AG10803 (cell line): Measurements from ENCODE around the gene THOC3.
"Not testable (repeated sequence)": the region's sequence is repeated elsewhere in the genome, so short reads cannot be mapped to it uniquely, and the experiment has no call there.

Experiments used
- DNase-seq: peaks from one replicate; pipeline ENCODE4 v3.0.0; 2010; ENCODE audit warnings: low read depth
- H3K4me3 ChIP-seq: 2 replicates; pipeline ENCODE4 v1.5.1; 2011; ENCODE audit warnings: mild to moderate bottlenecking, low read length, control low read depth
- TF ChIP-seq, protein P1 (sequence below): conservative IDR thresholded peaks from 2 replicates; pipeline ENCODE4 v1.5.1; 2011; ENCODE audit warnings: mild to moderate bottlenecking, low read length, control low read depth, inconsistent platforms

Gene THOC3

DNA sequence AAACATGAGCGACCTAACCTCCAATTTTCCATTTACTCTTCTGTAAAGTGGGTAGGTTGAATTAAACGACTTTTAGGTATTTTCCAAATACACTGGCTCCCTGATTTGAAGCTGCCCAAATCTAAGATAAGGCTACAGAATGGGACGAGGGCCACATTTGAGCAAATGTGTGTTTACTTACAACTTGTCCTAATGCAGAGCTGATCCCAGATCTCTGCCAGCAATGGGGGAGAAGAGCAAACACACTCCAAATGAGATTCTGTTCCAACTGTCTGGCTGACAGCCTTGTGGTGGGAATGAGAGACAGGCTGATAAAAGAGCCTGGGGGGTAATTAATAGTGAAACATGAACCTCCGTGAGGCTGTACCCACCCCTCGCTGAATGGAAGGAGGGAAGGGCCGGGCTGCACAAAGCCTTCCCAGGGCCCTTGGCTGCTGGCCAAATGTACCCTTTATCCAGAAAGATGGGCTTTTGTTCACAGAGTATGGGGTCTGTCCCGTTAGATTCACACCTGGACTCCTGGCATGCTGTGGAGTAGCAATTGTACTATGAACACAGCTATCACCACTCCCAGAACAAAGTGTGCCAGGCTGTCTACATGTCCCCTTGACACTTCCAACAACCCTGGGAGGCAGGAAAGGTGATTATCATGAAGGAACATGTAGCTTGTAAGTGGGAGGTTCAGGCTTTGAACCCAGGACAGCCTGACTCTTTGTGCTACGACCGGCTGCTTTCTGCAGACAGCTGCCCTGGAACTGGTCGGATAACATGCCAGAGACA is 19.6 kb downstream of the THOC3 start:
- not testable (repeated sequence) for H3K4me3 ChIP-seq, DNase-seq

DNA sequence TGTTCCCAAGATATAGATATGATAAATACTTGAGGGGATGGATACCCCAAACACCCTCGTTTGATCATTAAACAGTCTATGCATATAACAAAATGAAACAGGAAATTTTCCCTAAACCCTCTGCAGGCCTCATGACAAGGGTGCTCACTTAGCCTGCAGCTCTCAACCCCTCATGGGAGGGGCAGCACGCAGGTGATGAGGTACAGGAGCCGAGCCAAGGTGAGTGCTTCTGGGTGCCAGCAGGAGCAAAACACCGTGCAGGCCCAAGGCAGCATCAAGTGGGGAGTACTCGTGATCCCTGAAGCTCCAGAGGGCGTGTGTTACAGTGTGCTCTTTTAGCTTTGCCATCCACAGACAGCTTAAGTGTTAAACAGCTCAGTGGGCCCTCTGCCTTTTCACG is 24.9 kb downstream of the THOC3 start:
- not testable (repeated sequence) for DNase-seq, H3K4me3 ChIP-seq

- DNase-seq, H3K4me3 ChIP-seq: not testable (repeated sequence)
Observed at GRCh38 chr5:175940632-175941031, 27.5 kb downstream of the THOC3 start.

GRCh38 chr5:175938489-175938888 is 29.6 kb downstream of the THOC3 start:
- not testable (repeated sequence) for DNase-seq, H3K4me3 ChIP-seq

- not testable (repeated sequence) for DNase-seq
Observed at GRCh38 chr5:175928752-175929151, 39.4 kb downstream of the THOC3 start.

DNA sequence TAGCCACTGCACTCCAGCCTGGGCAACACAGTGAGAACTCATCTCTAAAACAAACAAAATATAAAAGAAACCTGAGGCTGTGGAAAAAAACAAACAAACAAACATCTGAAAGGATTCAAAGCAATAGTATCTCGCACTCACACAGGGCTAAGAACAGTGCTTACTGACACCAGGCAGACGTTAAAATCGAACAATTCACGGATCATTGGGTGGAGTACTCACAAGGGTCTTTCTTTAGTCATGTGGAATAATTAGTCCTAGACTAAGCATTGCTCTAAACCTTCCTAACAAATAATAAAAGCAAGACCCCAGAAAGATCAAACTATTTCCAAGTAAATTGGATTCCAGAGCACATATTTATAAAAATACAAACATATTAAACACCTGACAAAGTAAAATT is 43.0 kb downstream of the THOC3 start:
- H3K4me3 ChIP-seq, DNase-seq: not testable (repeated sequence)

More at GRCh38 chr5:175928752-175929151, 39.4 kb downstream of the THOC3 start:
- H3K4me3 ChIP-seq, result not testable (repeated sequence)

GRCh38 chr5:175922192-175922885 is 45.8 kb downstream of the THOC3 start:
- peak; percentile 96 for DNase-seq
- no peak overlapping the region for H3K4me3 ChIP-seq
- TF ChIP-seq, protein P1, sequence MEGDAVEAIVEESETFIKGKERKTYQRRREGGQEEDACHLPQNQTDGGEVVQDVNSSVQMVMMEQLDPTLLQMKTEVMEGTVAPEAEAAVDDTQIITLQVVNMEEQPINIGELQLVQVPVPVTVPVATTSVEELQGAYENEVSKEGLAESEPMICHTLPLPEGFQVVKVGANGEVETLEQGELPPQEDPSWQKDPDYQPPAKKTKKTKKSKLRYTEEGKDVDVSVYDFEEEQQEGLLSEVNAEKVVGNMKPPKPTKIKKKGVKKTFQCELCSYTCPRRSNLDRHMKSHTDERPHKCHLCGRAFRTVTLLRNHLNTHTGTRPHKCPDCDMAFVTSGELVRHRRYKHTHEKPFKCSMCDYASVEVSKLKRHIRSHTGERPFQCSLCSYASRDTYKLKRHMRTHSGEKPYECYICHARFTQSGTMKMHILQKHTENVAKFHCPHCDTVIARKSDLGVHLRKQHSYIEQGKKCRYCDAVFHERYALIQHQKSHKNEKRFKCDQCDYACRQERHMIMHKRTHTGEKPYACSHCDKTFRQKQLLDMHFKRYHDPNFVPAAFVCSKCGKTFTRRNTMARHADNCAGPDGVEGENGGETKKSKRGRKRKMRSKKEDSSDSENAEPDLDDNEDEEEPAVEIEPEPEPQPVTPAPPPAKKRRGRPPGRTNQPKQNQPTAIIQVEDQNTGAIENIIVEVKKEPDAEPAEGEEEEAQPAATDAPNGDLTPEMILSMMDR, result no peak

GRCh38 chr5:175921061-175921730 is 46.9 kb downstream of the THOC3 start:
- DNase-seq, result no peak
- no peak overlapping the region for H3K4me3 ChIP-seq
- TF ChIP-seq, protein P1, result no peak

DNA sequence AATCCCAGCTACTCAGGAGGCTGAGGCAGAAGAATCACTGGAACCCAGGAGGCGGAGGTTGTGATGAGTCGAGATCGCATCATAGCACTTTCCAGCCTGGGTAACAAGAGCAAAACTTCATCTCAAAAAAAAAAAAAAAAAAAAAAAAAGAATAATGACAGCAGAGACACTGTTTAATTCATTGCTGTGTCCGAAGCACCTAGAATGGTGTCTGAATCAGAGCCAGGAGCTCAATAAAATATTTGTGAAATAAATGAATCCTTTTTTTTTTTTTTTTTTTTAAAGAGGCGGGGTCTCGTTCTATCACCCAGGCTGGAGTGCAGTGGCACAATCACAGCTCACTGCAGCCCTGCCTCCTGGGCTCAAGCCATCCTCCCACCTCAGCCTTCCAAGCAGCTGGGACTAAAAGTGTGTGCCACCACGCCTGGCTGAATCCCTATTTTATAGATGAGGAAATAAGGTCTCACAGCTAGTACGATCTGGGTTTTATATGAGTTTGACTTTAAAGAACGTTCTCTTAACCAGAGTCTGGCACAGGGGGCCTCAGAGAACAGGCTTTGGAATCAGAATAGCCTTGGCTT is 47.8 kb downstream of the THOC3 start:
- no peak overlapping the region for H3K4me3 ChIP-seq
- DNase-seq, result peak; percentile 23
- TF ChIP-seq, protein P1, result no peak

- not testable (repeated sequence) for H3K4me3 ChIP-seq, DNase-seq
Observed at GRCh38 chr5:175915066-175916037, 52.8 kb downstream of the THOC3 start.

GRCh38 chr5:175913835-175914672 is 54.1 kb downstream of the THOC3 start:
- DNase-seq, H3K4me3 ChIP-seq: not testable (repeated sequence)

DNA sequence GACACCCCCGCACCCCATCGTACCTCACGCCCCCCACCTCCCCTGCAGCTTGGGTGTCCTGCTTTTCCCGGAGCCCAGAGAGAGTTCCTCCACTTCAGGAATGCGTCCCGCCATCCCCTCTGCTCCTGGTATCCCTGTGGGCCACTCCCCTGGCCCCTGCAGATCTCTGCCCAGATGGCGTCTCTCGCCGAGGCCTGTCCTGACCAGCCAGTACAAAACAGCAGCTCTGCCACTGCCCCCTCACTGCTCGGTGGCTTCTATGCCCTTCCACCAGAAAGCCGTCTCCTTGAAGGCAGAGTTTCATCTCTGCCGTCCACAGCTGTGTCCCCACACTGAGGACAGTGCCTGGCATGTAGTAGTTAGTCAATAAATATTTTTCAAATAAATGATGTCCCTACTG is 58.0 kb downstream of the THOC3 start:
- H3K4me3 ChIP-seq, DNase-seq: not testable (repeated sequence)
